ENCODE results near the gene ACP5. TPM values are rescaled to one million over a fixed set of nuclear protein-coding genes. Genes with fewer than 3 reads are reported as not detected.

The ACP5 gene
- total RNA-seq, 1 experiment from 2014 or later: not detected

GRCh38 chr19:11552666-11553372, 24.6 kb downstream of the ACP5 start:
- in situ Hi-C loops (cut with HindIII; ENCODE audit: low sequenced_read_pairs): no loop called here
- no peak for DNase-seq (ENCODE audit: low spot score)

- in situ Hi-C loops (cut with HindIII; ENCODE audit: low sequenced_read_pairs): no loop called here
- no peak for DNase-seq (ENCODE audit: low spot score)
Observed at GRCh38 chr19:11551603-11552235, 25.7 kb downstream of the ACP5 start.

DNA sequence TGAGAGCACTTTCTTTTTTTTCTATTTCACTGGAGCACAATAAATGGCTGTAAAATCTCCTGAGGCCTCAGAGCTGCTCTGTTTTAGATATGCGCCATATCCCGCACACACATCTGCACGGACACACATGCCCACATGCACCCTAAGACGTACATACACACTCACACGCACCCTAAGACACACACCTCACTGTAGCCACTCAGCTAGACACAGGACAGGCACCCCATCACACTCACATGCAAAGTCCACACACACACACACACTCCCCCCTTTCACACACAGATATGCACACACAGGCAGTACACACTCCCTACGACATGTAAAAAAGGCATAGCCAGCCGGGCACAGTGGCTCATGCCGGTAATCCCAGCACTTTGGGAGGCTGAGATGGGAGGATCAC, 27.2 kb downstream of the ACP5 start:
- DNase-seq (ENCODE audit: low spot score): no peak
- in situ Hi-C loops (cut with HindIII; ENCODE audit: low sequenced_read_pairs): no loop called here

DNA sequence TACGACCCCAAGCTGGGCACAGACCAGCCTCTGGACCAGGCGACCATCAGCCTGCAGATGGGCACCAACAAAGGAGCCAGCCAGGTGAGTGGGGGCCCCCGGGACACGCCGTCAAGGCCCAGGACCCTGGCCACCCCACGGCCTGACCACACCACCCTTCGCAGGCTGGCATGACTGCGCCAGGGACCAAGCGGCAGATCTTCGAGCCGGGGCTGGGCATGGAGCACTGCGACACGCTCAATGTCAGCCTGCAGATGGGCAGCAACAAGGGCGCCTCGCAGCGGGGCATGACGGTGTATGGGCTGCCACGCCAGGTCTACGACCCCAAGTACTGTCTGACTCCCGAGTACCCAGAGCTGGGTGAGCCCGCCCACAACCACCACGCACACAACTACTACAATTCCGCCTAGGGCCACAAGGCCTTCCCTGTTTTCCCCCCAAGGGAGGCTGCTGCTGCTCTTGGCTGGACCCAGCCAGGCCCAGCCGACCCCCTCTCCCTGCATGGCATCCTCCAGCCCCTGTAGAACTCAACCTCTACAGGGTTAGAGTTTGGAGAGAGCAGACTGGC, 28.0 kb downstream of the ACP5 start:
- no peak for DNase-seq (ENCODE audit: low spot score)
- in situ Hi-C loops (cut with HindIII; ENCODE audit: low sequenced_read_pairs): no loop called here

GRCh38 chr19:11547929-11548700, 29.3 kb downstream of the ACP5 start:
- in situ Hi-C loops (cut with HindIII; ENCODE audit: low sequenced_read_pairs): no loop called here
- no peak for DNase-seq (ENCODE audit: low spot score)

DNA sequence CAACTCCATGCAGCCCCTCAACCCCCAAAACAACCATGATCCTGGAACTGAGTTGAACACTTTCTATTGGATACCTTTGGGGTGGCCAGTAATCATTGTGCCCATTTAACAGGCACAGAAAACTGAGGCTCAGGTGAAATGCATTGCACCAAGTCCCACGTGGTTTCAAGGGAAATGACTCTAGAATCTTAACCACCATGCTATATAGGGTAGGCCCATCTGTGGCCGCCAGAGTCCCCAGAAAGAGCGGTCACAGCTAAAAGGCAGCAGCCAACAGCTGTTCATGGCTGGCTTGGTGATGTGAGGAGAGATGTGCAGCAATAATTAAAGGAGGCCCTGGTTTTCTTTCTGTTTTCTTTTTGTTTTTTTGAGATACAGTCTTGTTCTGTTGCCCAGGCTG, 36.2 kb downstream of the ACP5 start:
- in situ Hi-C loops (cut with HindIII; ENCODE audit: low sequenced_read_pairs): no loop called here
- no peak for DNase-seq (ENCODE audit: low spot score)

- DNase-seq (ENCODE audit: low spot score): no peak
- in situ Hi-C loops (cut with HindIII; ENCODE audit: low sequenced_read_pairs): no loop called here
Observed at GRCh38 chr19:11540645-11541044, 36.8 kb downstream of the ACP5 start.

- in situ Hi-C loops (cut with HindIII; ENCODE audit: low sequenced_read_pairs): no loop called here
- DNase-seq (ENCODE audit: low spot score): no peak
Observed at GRCh38 chr19:11539495-11540365, 37.7 kb downstream of the ACP5 start.

GRCh38 chr19:11538232-11539036, 39.0 kb downstream of the ACP5 start, which contains the start of gene CNN1:
CNN1 (plus strand) TSS chr19:11538851; CDS start chr19:11538928, 77 bp downstream.
- in situ Hi-C loops (cut with HindIII; ENCODE audit: low sequenced_read_pairs): no loop called here
- DNase-seq (ENCODE audit: low spot score): peak; percentile 18

GRCh38 chr19:11535792-11536595, 41.5 kb downstream of the ACP5 start:
- DNase-seq (ENCODE audit: low spot score): peak; percentile 89
- in situ Hi-C loops (cut with HindIII; ENCODE audit: low sequenced_read_pairs): no loop called here

DNA sequence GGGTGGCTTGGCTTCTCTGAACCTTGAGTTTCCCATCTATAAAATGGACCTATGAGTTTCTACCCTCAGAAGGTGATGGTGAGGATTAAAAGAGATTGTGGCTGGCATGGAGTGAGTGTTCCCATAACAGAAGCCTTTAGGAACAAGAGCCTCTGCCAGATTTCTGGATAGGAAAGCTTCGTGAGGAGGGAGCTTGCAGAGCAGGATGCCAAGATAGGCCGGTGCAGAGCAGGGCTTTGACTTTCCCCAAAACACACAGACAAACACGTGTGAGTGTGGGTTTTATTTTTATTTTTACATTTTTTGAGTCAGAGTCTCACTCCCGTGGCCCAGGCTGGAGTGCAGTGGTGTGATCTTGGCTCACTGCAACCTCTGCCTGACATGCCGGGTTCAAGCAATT, 42.5 kb downstream of the ACP5 start:
- DNase-seq (ENCODE audit: low spot score): peak; percentile 38
- in situ Hi-C loops (cut with HindIII; ENCODE audit: low sequenced_read_pairs): no loop called here

- in situ Hi-C loops (cut with HindIII; ENCODE audit: low sequenced_read_pairs): no loop called here
- no peak for DNase-seq (ENCODE audit: low spot score)
Observed at GRCh38 chr19:11534538-11534937, 42.9 kb downstream of the ACP5 start.

DNA sequence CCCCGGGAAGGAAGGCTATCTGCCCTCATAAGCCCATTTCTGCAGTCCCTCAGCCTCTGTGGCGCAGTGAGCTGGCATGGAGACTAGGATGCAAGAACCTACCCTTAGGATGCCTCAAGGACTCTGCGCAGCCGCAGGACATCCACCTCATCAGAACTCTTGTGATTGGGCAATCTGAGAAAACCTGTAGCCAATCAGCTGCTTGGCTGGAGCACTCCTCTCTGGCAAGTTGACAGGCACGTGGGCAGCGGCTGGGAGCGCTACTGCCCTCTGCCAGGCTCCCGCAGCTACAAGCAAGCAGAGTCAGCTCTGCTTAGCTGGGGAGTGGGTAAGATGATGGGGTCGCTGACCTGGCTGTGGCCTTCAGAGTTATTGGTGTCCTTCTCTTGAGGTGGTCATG, 47.0 kb downstream of the ACP5 start:
- in situ Hi-C loops (cut with HindIII; ENCODE audit: low sequenced_read_pairs): no loop called here
- DNase-seq (ENCODE audit: low spot score): peak; percentile 98

GRCh38 chr19:11528551-11529341, 48.7 kb downstream of the ACP5 start, which contains the start of gene ECSIT:
ECSIT (minus strand) TSS chr19:11529134; CDS start chr19:11519170, 9,964 bp downstream.
- peak; percentile 99 for DNase-seq (ENCODE audit: low spot score)
- in situ Hi-C loops (cut with HindIII; ENCODE audit: low sequenced_read_pairs): no loop called here
